ENCODE measurements around the gene ZNF749. TPM values are rescaled to one million over a fixed set of nuclear protein-coding genes. Genes with fewer than 3 reads are reported as not detected.
A peak's percentile ranks its signal among the peaks of the same experiment; 100 is the strongest.
"Not testable (repeated sequence)": the region's sequence is repeated elsewhere in the genome, so short reads cannot be mapped to it uniquely, and the experiment has no call there.

The ZNF749 gene
- polyA plus RNA-seq, 1 donor from 2014 or later: 24.2 TPM

GRCh38 chr19:57487477-57488298 is 52.6 kb downstream of the ZNF749 start, which contains the start of gene ZNF419:
TSS of gene ZNF419 (plus strand) at chr19:57487750. CDS start at chr19:57487951, 201 bp downstream.
- H3F3A ChIP-seq (ENCODE audit: insufficient read depth, low read length, poor library complexity, severe bottlenecking); H3K79me2 ChIP-seq (replicated peaks; ENCODE audit: insufficient read depth, low read length); H3K27me3 ChIP-seq (ENCODE audit: insufficient read depth, low read depth, low read length); H3K9me2 ChIP-seq (ENCODE audit: insufficient read depth, low read length); H3K36me3 ChIP-seq (ENCODE audit: insufficient read depth, low read length); H4K20me1 ChIP-seq (ENCODE audit: insufficient read depth); H3K9me3 ChIP-seq (ENCODE audit: low read length): not testable (repeated sequence)
- peak within 1 kb of the TSS; percentile 77 for H3K4me3 ChIP-seq (ENCODE audit: low read length)
- H3K27ac ChIP-seq (ENCODE audit: low read length): peak within 1 kb of the TSS; percentile 68
- peak within 1 kb of the TSS; percentile 45 for H3K4me2 ChIP-seq (ENCODE audit: low read length)
- TF ChIP-seq MXI1 (conservative IDR thresholded peaks at IDR 0.05; ENCODE audit: poor library complexity, severe bottlenecking) (peak; percentile 76), TAF1 (IDR thresholded peaks at IDR 0.05; ENCODE audit: low read depth) (peak; percentile 83), POLR2AphosphoS5 (IDR thresholded peaks at IDR 0.05) (peak; percentile 88), SMC3 (conservative IDR thresholded peaks at IDR 0.05; ENCODE audit: poor library complexity) (peak; percentile 48), CTCF (IDR thresholded peaks at IDR 0.05; ENCODE audit: poor library complexity, severe bottlenecking) (peak; percentile 31)
- TF ChIP-seq, protein P1, sequence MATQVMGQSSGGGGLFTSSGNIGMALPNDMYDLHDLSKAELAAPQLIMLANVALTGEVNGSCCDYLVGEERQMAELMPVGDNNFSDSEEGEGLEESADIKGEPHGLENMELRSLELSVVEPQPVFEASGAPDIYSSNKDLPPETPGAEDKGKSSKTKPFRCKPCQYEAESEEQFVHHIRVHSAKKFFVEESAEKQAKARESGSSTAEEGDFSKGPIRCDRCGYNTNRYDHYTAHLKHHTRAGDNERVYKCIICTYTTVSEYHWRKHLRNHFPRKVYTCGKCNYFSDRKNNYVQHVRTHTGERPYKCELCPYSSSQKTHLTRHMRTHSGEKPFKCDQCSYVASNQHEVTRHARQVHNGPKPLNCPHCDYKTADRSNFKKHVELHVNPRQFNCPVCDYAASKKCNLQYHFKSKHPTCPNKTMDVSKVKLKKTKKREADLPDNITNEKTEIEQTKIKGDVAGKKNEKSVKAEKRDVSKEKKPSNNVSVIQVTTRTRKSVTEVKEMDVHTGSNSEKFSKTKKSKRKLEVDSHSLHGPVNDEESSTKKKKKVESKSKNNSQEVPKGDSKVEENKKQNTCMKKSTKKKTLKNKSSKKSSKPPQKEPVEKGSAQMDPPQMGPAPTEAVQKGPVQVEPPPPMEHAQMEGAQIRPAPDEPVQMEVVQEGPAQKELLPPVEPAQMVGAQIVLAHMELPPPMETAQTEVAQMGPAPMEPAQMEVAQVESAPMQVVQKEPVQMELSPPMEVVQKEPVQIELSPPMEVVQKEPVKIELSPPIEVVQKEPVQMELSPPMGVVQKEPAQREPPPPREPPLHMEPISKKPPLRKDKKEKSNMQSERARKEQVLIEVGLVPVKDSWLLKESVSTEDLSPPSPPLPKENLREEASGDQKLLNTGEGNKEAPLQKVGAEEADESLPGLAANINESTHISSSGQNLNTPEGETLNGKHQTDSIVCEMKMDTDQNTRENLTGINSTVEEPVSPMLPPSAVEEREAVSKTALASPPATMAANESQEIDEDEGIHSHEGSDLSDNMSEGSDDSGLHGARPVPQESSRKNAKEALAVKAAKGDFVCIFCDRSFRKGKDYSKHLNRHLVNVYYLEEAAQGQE (IDR thresholded peaks at IDR 0.05; ENCODE audit: borderline replicate concordance): peak; percentile 53
- peak within 1 kb of the TSS; percentile 82 for H3K9ac ChIP-seq (ENCODE audit: low read length)
- H2AFZ ChIP-seq (ENCODE audit: low read depth, low read length): peak within 1 kb of the TSS; percentile 56

- H2AFZ ChIP-seq (ENCODE audit: low read depth, low read length); H3K9me2 ChIP-seq (ENCODE audit: insufficient read depth, low read length); H3K36me3 ChIP-seq (ENCODE audit: insufficient read depth, low read length); H3K9me3 ChIP-seq (ENCODE audit: low read length); H4K20me1 ChIP-seq (ENCODE audit: insufficient read depth); H3K27me3 ChIP-seq (ENCODE audit: insufficient read depth, low read depth, low read length); H3F3A ChIP-seq (ENCODE audit: insufficient read depth, low read length, poor library complexity, severe bottlenecking); H3K79me2 ChIP-seq (replicated peaks; ENCODE audit: insufficient read depth, low read length); H3K27ac ChIP-seq (ENCODE audit: low read length): not testable (repeated sequence)
- Histone ChIP-seq H3K4me3 (ENCODE audit: low read length) (peak overlapping the region; percentile 77), H3K9ac (ENCODE audit: low read length) (peak overlapping the region; percentile 26), H3K4me2 (ENCODE audit: low read length) (peak overlapping the region; percentile 45)
Observed at GRCh38 chr19:57488299-57488644, 53.1 kb downstream of the ZNF749 start.

Small RNA genes within 50 kb of the gene (small RNA-seq; reads per million reads assigned to genes)
- gene VN1R107P: 0 reads per million in 3 experiments

Other genes starting within 250 kb of the ZNF749 start
- 10.4 and 16.9 TPM in 2 replicates for gene ZNF264, start 243.8 kb upstream of the ZNF749 start, polyA plus RNA-seq
- gene AURKC, start 204.3 kb upstream of the ZNF749 start, polyA plus RNA-seq: 1.6 and 2.0 TPM in 2 replicates
- gene ZNF805, start 194.7 kb upstream of the ZNF749 start, polyA plus RNA-seq: 4.9 and 6.6 TPM in 2 replicates
- gene ZNF460, start 154.8 kb upstream of the ZNF749 start, polyA plus RNA-seq: 11.2 and 23.4 TPM in 2 replicates
- 9.3 and 14.8 TPM in 2 replicates for gene ZNF543, start 114.9 kb upstream of the ZNF749 start, polyA plus RNA-seq
- 20.6 and 23.0 TPM in 2 replicates for gene ZNF304, start 84.1 kb upstream of the ZNF749 start, polyA plus RNA-seq
- gene TRAPPC2B, start 71.8 kb upstream of the ZNF749 start, polyA plus RNA-seq: 42.6 and 60.5 TPM in 2 replicates
- gene ZNF547, start 71.8 kb upstream of the ZNF749 start, polyA plus RNA-seq: 11.6 and 13.1 TPM in 2 replicates
- gene ZNF548, start 45.5 kb upstream of the ZNF749 start, polyA plus RNA-seq: 59.0 and 78.7 TPM in 2 replicates
- gene ZNF17, start 24.2 kb upstream of the ZNF749 start, polyA plus RNA-seq: 26.3 and 32.1 TPM in 2 replicates
- gene VN1R1, start 21.8 kb downstream of the ZNF749 start, polyA plus RNA-seq: 5.4 and 6.2 TPM in 2 replicates
- 24.0 and 29.7 TPM in 2 replicates for gene ZNF772, start 42.2 kb downstream of the ZNF749 start, polyA plus RNA-seq
- 34.5 and 46.3 TPM in 2 replicates for gene ZNF419, start 52.4 kb downstream of the ZNF749 start, polyA plus RNA-seq
- 17.2 and 23.3 TPM in 2 replicates for gene ZNF773, start 64.6 kb downstream of the ZNF749 start, polyA plus RNA-seq
- gene ZNF549, start 92.0 kb downstream of the ZNF749 start, polyA plus RNA-seq: 17.9 and 24.0 TPM in 2 replicates
- 21.5 and 21.9 TPM in 2 replicates for gene ZNF550, start 124.5 kb downstream of the ZNF749 start, polyA plus RNA-seq
- gene ZNF416, start 143.6 kb downstream of the ZNF749 start, polyA plus RNA-seq: 6.3 and 6.4 TPM in 2 replicates
- gene ZIK1, start 148.8 kb downstream of the ZNF749 start, polyA plus RNA-seq: 19.4 and 25.2 TPM in 2 replicates
- gene ZNF530, start 164.6 kb downstream of the ZNF749 start, polyA plus RNA-seq: 10.2 and 11.6 TPM in 2 replicates
- 34.1 and 40.7 TPM in 2 replicates for gene ZNF134, start 178.9 kb downstream of the ZNF749 start, polyA plus RNA-seq
- gene ZNF211, start 197.8 kb downstream of the ZNF749 start, polyA plus RNA-seq: 47.6 and 53.0 TPM in 2 replicates
- not detected in 2 replicates for gene ZSCAN4, start 233.6 kb downstream of the ZNF749 start, polyA plus RNA-seq
- 9.3 and 16.1 TPM in 2 replicates for gene ZNF551, start 246.7 kb downstream of the ZNF749 start, polyA plus RNA-seq